ENCODE data around the gene LYPD6. TPM values are rescaled to one million over a fixed set of nuclear protein-coding genes. Genes with fewer than 3 reads are reported as not detected.

LYPD6 gene
- total RNA-seq, 4 donors from 2014 or later: 0.31 to 4.0 (median 3.0) TPM

GRCh38 chr2:149331023-149331400 is 625 bp downstream of the LYPD6 start:
- Histone ChIP-seq H3K9me3 (no peaks in the 10 kb centered on the region), H3K4me1 (peaks cover 0 to 22% (median 8%) of the 10 kb centered on the region in 3 donors), H3K36me3 (no peaks in the 10 kb centered on the region), H3K4me3 (peak overlapping the region; percentile 37 to 72), H3K27ac (peak overlapping the region in 2 of 4 donors; percentile 62 to 71), H3K27me3 (peaks cover 33% of the 10 kb centered on the region)
- ATAC-seq: no peak
- TF ChIP-seq POLR2A (IDR thresholded peaks at IDR 0.05): no peak
- TF ChIP-seq, protein P1, sequence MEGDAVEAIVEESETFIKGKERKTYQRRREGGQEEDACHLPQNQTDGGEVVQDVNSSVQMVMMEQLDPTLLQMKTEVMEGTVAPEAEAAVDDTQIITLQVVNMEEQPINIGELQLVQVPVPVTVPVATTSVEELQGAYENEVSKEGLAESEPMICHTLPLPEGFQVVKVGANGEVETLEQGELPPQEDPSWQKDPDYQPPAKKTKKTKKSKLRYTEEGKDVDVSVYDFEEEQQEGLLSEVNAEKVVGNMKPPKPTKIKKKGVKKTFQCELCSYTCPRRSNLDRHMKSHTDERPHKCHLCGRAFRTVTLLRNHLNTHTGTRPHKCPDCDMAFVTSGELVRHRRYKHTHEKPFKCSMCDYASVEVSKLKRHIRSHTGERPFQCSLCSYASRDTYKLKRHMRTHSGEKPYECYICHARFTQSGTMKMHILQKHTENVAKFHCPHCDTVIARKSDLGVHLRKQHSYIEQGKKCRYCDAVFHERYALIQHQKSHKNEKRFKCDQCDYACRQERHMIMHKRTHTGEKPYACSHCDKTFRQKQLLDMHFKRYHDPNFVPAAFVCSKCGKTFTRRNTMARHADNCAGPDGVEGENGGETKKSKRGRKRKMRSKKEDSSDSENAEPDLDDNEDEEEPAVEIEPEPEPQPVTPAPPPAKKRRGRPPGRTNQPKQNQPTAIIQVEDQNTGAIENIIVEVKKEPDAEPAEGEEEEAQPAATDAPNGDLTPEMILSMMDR (IDR thresholded peaks at IDR 0.05): no peak
- TF ChIP-seq POLR2AphosphoS5 (IDR thresholded peaks at IDR 0.05): no peak
- TF ChIP-seq EP300 (IDR thresholded peaks at IDR 0.05): no peak
- WGBS, 2 donors (ENCODE audit: low coverage in 1 of 2): 14% methylated on average over 4 of the region's 19 CpGs; no CpG with 5 or more reads in 1 of the 2 donors

DNA sequence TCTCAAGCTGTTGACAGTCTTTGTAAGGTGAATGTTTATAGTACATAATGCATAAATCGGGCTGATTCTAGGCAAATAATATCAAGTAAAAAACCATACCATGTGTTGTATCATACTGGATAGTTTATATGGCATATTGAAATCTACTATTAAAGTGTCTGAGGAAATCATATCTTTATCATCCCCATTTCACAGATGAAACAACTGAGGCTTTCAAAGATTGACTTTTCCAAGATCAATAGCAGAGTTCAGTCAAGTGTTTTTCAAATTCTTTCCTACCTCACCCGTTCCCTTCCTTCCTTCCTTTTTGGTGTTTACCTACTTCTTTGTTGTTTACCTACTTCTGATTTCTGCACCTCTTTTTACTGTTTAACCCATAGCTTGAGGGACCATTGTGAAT is 2.0 kb downstream of the LYPD6 start:
- H3K27me3 ChIP-seq: peaks cover 33% of the 10 kb centered on the region
- WGBS, 2 donors (ENCODE audit: low coverage in 1 of 2): 92 to 95% methylated on average over 2 of the region's 2 CpGs
- H3K27ac ChIP-seq: no peak overlapping the region
- TF ChIP-seq, protein P1 (IDR thresholded peaks at IDR 0.05): no peak
- no peak for TF ChIP-seq EP300 (IDR thresholded peaks at IDR 0.05)
- TF ChIP-seq POLR2AphosphoS5 (IDR thresholded peaks at IDR 0.05): no peak
- TF ChIP-seq POLR2A (IDR thresholded peaks at IDR 0.05): no peak
- H3K9me3 ChIP-seq: no peaks in the 10 kb centered on the region
- no peak overlapping the region for H3K4me3 ChIP-seq
- H3K4me1 ChIP-seq: peaks cover 0 to 22% (median 8%) of the 10 kb centered on the region in 3 donors
- no peak for ATAC-seq
- H3K36me3 ChIP-seq: no peaks in the 10 kb centered on the region

- no peaks in the 10 kb centered on the region for H3K9me3 ChIP-seq
- TF ChIP-seq, protein P1 (IDR thresholded peaks at IDR 0.05): no peak
- no peak for TF ChIP-seq EP300 (IDR thresholded peaks at IDR 0.05)
- no peak for TF ChIP-seq POLR2AphosphoS5 (IDR thresholded peaks at IDR 0.05)
- no peak for TF ChIP-seq POLR2A (IDR thresholded peaks at IDR 0.05)
- WGBS, 2 donors (ENCODE audit: low coverage in 1 of 2): 71 to 82% methylated on average over 2 to 3 of the region's 3 CpGs
- peaks cover 33% of the 10 kb centered on the region for H3K27me3 ChIP-seq
- H3K27ac ChIP-seq: no peak overlapping the region
- H3K36me3 ChIP-seq: no peaks in the 10 kb centered on the region
- ATAC-seq: no peak
- H3K4me1 ChIP-seq: peaks cover 0 to 22% (median 8%) of the 10 kb centered on the region in 3 donors
- H3K4me3 ChIP-seq: no peak overlapping the region
These were observed 3.2 kb downstream of the LYPD6 start for GRCh38 chr2:149333636-149334035.

DNA sequence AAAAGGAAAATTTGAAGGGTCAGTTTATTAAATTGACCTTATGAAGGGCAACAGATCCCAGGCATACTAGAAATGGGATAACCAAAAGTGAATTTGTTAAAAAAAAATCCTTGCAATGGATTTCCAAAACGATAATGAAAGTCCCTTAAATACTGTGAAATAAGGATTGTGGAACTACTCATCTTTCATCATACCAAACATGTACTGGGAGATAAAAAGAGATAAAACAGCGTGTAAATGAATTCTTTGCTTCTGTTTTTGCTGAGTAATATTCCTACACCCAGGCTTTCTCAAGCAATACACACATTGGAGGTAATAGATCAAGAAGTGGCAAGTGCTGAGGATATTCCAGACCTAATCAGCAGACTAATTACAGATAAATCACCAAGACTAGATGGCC is 3.8 kb downstream of the LYPD6 start:
- Histone ChIP-seq H3K9me3 (no peaks in the 10 kb centered on the region), H3K4me3 (no peak overlapping the region), H3K4me1 (peaks cover 0 to 21% (median 8%) of the 10 kb centered on the region in 3 donors), H3K27ac (no peak overlapping the region), H3K27me3 (peaks cover 33% of the 10 kb centered on the region), H3K36me3 (no peaks in the 10 kb centered on the region)
- TF ChIP-seq POLR2AphosphoS5 (IDR thresholded peaks at IDR 0.05) (no peak), EP300 (IDR thresholded peaks at IDR 0.05) (no peak), POLR2A (IDR thresholded peaks at IDR 0.05) (no peak)
- TF ChIP-seq, protein P1 (IDR thresholded peaks at IDR 0.05): no peak
- ATAC-seq: no peak
- WGBS, 2 donors (ENCODE audit: low coverage in 1 of 2): 83 to 92% methylated on average over 2 of the region's 2 CpGs

- 83 to 91% methylated on average over 2 of the region's 2 CpGs for WGBS, 2 donors (ENCODE audit: low coverage in 1 of 2)
- no peaks in the 10 kb centered on the region for H3K4me1 ChIP-seq
- no peak for ATAC-seq
These were observed 8.9 kb downstream of the LYPD6 start for GRCh38 chr2:149339324-149339723.

More at GRCh38 chr2:149339324-149339723, 8.9 kb downstream of the LYPD6 start:
- no peaks in the 10 kb centered on the region for H3K9me3 ChIP-seq
- TF ChIP-seq, protein P1 (IDR thresholded peaks at IDR 0.05): no peak
- no peak for TF ChIP-seq POLR2A (IDR thresholded peaks at IDR 0.05)
- TF ChIP-seq POLR2AphosphoS5 (IDR thresholded peaks at IDR 0.05): no peak
- no peak for TF ChIP-seq EP300 (IDR thresholded peaks at IDR 0.05)
- no peaks in the 10 kb centered on the region for H3K36me3 ChIP-seq
- H3K4me3 ChIP-seq: no peak overlapping the region
- H3K27me3 ChIP-seq: peaks cover 9% of the 10 kb centered on the region
- H3K27ac ChIP-seq: no peak overlapping the region

All from gastroesophageal sphincter (tissue), 4 donors.